WERI-Rb-1 (cell line): ENCODE data around the gene MYO15A.

Experiments
- DNase-seq: peaks from one replicate; pipeline ENCODE4 v3.0.0-alpha.2; 2020
- H3K27ac ChIP-seq: fragments of 250-450 bp; sonication (Bioruptor Pico); 2 replicates; pipeline ENCODE4 v1.5.1; 2020; ENCODE audit warnings: mild to moderate bottlenecking, moderate library complexity
- H3K27me3 ChIP-seq: fragments of 250-450 bp; sonication (Bioruptor Pico); 2 replicates; pipeline ENCODE4 v1.5.1; 2021; ENCODE audit warnings: mild to moderate bottlenecking, low read depth, moderate library complexity; ENCODE audit not compliant: insufficient read depth, severe bottlenecking
- H3K36me3 ChIP-seq: fragments of 250-450 bp; sonication (Bioruptor Pico); 2 replicates; pipeline ENCODE4 v1.5.1; 2020; ENCODE audit warnings: mild to moderate bottlenecking, moderate library complexity
- H3K4me3 ChIP-seq: 2 replicates; pipeline ENCODE4 v1.5.1; 2011; ENCODE audit warnings: low read depth, mild to moderate bottlenecking, control low read depth, low read length
- H3K9me3 ChIP-seq: fragments of 250-450 bp; sonication (Bioruptor Pico); 2 replicates; pipeline ENCODE4 v1.5.1; 2021; ENCODE audit warnings: mild to moderate bottlenecking, moderate library complexity; ENCODE audit not compliant: severe bottlenecking
- CTCF ChIP-seq: IDR thresholded peaks from 2 replicates; pipeline ENCODE4 v1.5.1; 2011; ENCODE audit warnings: low read depth, mild to moderate bottlenecking, control low read depth, inconsistent platforms, low read length

Gene MYO15A

GRCh38 chr17:18111330-18111971 is 2.9 kb downstream of the MYO15A start:
- H3K4me3 ChIP-seq = no peak overlapping the region
- TF ChIP-seq CTCF = no peak
- H3K27me3 ChIP-seq = no peaks in the 10 kb centered on the region
- DNase-seq = no peak
- H3K27ac ChIP-seq = no peak overlapping the region
- H3K36me3 ChIP-seq = no peaks in the 10 kb centered on the region
- H3K9me3 ChIP-seq = no peaks in the 10 kb centered on the region

GRCh38 chr17:18115517-18115916 is 7.0 kb downstream of the MYO15A start:
- Histone ChIP-seq H3K36me3 (no peaks in the 10 kb centered on the region), H3K9me3 (peaks cover 20% of the 10 kb centered on the region), H3K4me3 (no peak overlapping the region), H3K27me3 (no peaks in the 10 kb centered on the region), H3K27ac (no peak overlapping the region)
- no peak for DNase-seq
- no peak for TF ChIP-seq CTCF

GRCh38 chr17:18116078-18116477 is 7.5 kb downstream of the MYO15A start:
- H3K36me3 ChIP-seq = no peaks in the 10 kb centered on the region
- H3K27me3 ChIP-seq = no peaks in the 10 kb centered on the region
- TF ChIP-seq CTCF = no peak

GRCh38 chr17:18117533-18117932 is 9.0 kb downstream of the MYO15A start:
- TF ChIP-seq CTCF = no peak
- H3K4me3 ChIP-seq = no peak overlapping the region
- no peaks in the 10 kb centered on the region for H3K27me3 ChIP-seq
- no peak for DNase-seq
- H3K9me3 ChIP-seq = peaks cover 20% of the 10 kb centered on the region
- no peak overlapping the region for H3K27ac ChIP-seq
- H3K36me3 ChIP-seq = no peaks in the 10 kb centered on the region

More at GRCh38 chr17:18116078-18116477, 7.5 kb downstream of the MYO15A start:
- DNase-seq = no peak
- no peak overlapping the region for H3K27ac ChIP-seq
- H3K4me3 ChIP-seq = no peak overlapping the region
- peaks cover 20% of the 10 kb centered on the region for H3K9me3 ChIP-seq

- TF ChIP-seq CTCF = no peak
Observed at GRCh38 chr17:18117982-18118975, 9.7 kb downstream of the MYO15A start.

More at GRCh38 chr17:18117982-18118975, 9.7 kb downstream of the MYO15A start:
- peaks cover 20% of the 10 kb centered on the region for H3K9me3 ChIP-seq
- no peak overlapping the region for H3K4me3 ChIP-seq
- H3K27ac ChIP-seq = no peak overlapping the region
- no peaks in the 10 kb centered on the region for H3K27me3 ChIP-seq
- no peak for DNase-seq
- no peaks in the 10 kb centered on the region for H3K36me3 ChIP-seq
